Parathyroid adenoma (tissue), 2 donors: Measurements from ENCODE around the gene RUNX2.
"Not testable (repeated sequence)": the region's sequence is repeated elsewhere in the genome, so short reads cannot be mapped to it uniquely, and the experiment has no call there.

Source experiments
- H2AFZ ChIP-seq: fragments of 300-600 bp; sonication (generic); one replicate; pipeline ENCODE4 v1.7.0; 2017; ENCODE audit warnings: antibody characterized with exemption, mild to moderate bottlenecking
- H3K27ac ChIP-seq: fragments of 300-600 bp; sonication (generic); one replicate; pipeline ENCODE4 v1.7.0; 2017
- H3K27me3 ChIP-seq: fragments of 300-600 bp; sonication (generic); one replicate; pipeline ENCODE4 v1.7.0; 2017; ENCODE audit warnings: low read length; ENCODE audit not compliant: control insufficient read depth, insufficient read depth
- H3K36me3 ChIP-seq: fragments of 300-600 bp; sonication (generic); one replicate; pipeline ENCODE4 v1.7.0; 2017; ENCODE audit warnings: low read length; ENCODE audit not compliant: control insufficient read depth, insufficient read depth
- H3K4me1 ChIP-seq: fragments of 300-600 bp; sonication (generic); one replicate; pipeline ENCODE4 v1.7.0; 2017; ENCODE audit warnings: control low read depth
- H3K4me2 ChIP-seq: fragments of 300-600 bp; sonication (generic); one replicate; pipeline ENCODE4 v1.7.0; 2017; ENCODE audit warnings: low read length
- H3K4me3 ChIP-seq: fragments of 300-600 bp; sonication (generic); one replicate; pipeline ENCODE4 v1.7.0; 2017; ENCODE audit warnings: low read depth, low read length
- H3K79me2 ChIP-seq: fragments of 300-600 bp; sonication (generic); one replicate; pipeline ENCODE4 v1.7.0; 2017; ENCODE audit warnings: control low read depth
- H3K9ac ChIP-seq: fragments of 300-600 bp; sonication (generic); one replicate; pipeline ENCODE4 v1.7.0; 2017; ENCODE audit warnings: mild to moderate bottlenecking
- H3K9me3 ChIP-seq: fragments of 300-600 bp; sonication (generic); one replicate; pipeline ENCODE4 v1.7.0; 2017; ENCODE audit warnings: low read length; ENCODE audit not compliant: control insufficient read depth
- CTCF ChIP-seq: fragments of 300-600 bp; sonication (generic); IDR thresholded peaks from one replicate; pipeline ENCODE4 v1.7.0; 2017; ENCODE audit warnings: antibody characterized with exemption, mild to moderate bottlenecking
- donor health status: primary hyperparathyroidism.

Gene RUNX2

GRCh38 chr6:45667766-45668165, 339.6 kb downstream of the RUNX2 start:
- no peak for TF ChIP-seq CTCF
- no peaks in the 10 kb centered on the region for H3K79me2 ChIP-seq
- no peak overlapping the region for H3K4me3 ChIP-seq
- H3K27me3 ChIP-seq = no peaks in the 10 kb centered on the region
- H3K27ac ChIP-seq = no peak overlapping the region
- H3K36me3 ChIP-seq = no peaks in the 10 kb centered on the region
- no peak overlapping the region for H3K4me2 ChIP-seq
- H2AFZ ChIP-seq = no peak overlapping the region
- no peak overlapping the region for H3K9ac ChIP-seq
- H3K9me3 ChIP-seq = no peaks in the 10 kb centered on the region
- no peaks in the 10 kb centered on the region for H3K4me1 ChIP-seq

- no peaks in the 10 kb centered on the region for H3K79me2 ChIP-seq
Observed at GRCh38 chr6:45668705-45669104, 340.6 kb downstream of the RUNX2 start.

GRCh38 chr6:45673167-45673566, 345.0 kb downstream of the RUNX2 start:
- not testable (repeated sequence) for H3K27me3 ChIP-seq, H3K4me1 ChIP-seq, H3K79me2 ChIP-seq, H3K27ac ChIP-seq, H3K36me3 ChIP-seq, H3K9me3 ChIP-seq, H2AFZ ChIP-seq, H3K4me2 ChIP-seq, H3K4me3 ChIP-seq, H3K9ac ChIP-seq

More at GRCh38 chr6:45668705-45669104, 340.6 kb downstream of the RUNX2 start:
- no peaks in the 10 kb centered on the region for H3K4me1 ChIP-seq
- no peak overlapping the region for H3K4me2 ChIP-seq
- no peaks in the 10 kb centered on the region for H3K27me3 ChIP-seq
- no peak for TF ChIP-seq CTCF
- H2AFZ ChIP-seq = no peak overlapping the region
- no peak overlapping the region for H3K9ac ChIP-seq
- H3K36me3 ChIP-seq = no peaks in the 10 kb centered on the region
- no peak overlapping the region for H3K4me3 ChIP-seq
- no peak overlapping the region for H3K27ac ChIP-seq
- no peaks in the 10 kb centered on the region for H3K9me3 ChIP-seq

GRCh38 chr6:45675166-45675565, 347.0 kb downstream of the RUNX2 start:
- not testable (repeated sequence) for H3K9ac ChIP-seq, H3K9me3 ChIP-seq, H3K27ac ChIP-seq

GRCh38 chr6:45675634-45676033, 347.5 kb downstream of the RUNX2 start:
- Histone ChIP-seq H3K27me3 (no peaks in the 10 kb centered on the region), H3K9ac (no peak overlapping the region), H3K9me3 (no peaks in the 10 kb centered on the region), H3K4me2 (no peak overlapping the region), H3K4me3 (no peak overlapping the region), H2AFZ (no peak overlapping the region), H3K79me2 (no peaks in the 10 kb centered on the region), H3K36me3 (no peaks in the 10 kb centered on the region), H3K4me1 (no peaks in the 10 kb centered on the region), H3K27ac (no peak overlapping the region)
- no peak for TF ChIP-seq CTCF

More at GRCh38 chr6:45675166-45675565, 347.0 kb downstream of the RUNX2 start:
- not testable (repeated sequence) for H3K79me2 ChIP-seq, H3K4me1 ChIP-seq, H2AFZ ChIP-seq, H3K4me3 ChIP-seq, H3K4me2 ChIP-seq, H3K27me3 ChIP-seq, H3K36me3 ChIP-seq

GRCh38 chr6:45676380-45676779, 348.2 kb downstream of the RUNX2 start:
- Histone ChIP-seq H3K36me3 (no peaks in the 10 kb centered on the region), H3K4me3 (no peak overlapping the region), H2AFZ (no peak overlapping the region), H3K9me3 (no peaks in the 10 kb centered on the region), H3K79me2 (no peaks in the 10 kb centered on the region), H3K27me3 (no peaks in the 10 kb centered on the region), H3K4me2 (no peak overlapping the region), H3K4me1 (no peaks in the 10 kb centered on the region), H3K9ac (no peak overlapping the region), H3K27ac (no peak overlapping the region)
- TF ChIP-seq CTCF = no peak
